K562 (cell line): ENCODE data around the gene LY6G6D. TPM values are rescaled to one million over a fixed set of nuclear protein-coding genes. Genes with fewer than 3 reads are reported as not detected.

Experiments
- ARNT ChIP-seq, 2 experiments: fragments of 450-650 bp; IDR thresholded peaks; 2 replicates each; pipeline ENCODE4 v1.6.1; 2016; ENCODE audit warnings: mild to moderate bottlenecking in 1 of 2
- BCOR ChIP-seq: fragments of 450-650 bp; IDR thresholded peaks from 2 replicates; pipeline ENCODE4 v1.6.1; 2016
- FOXK2 ChIP-seq, 2 experiments: fragments of 450-650 bp; IDR thresholded peaks in 1 of 2; conservative IDR thresholded peaks in 1 of 2; 2 replicates each; pipeline ENCODE4 v1.6.1; 2016; ENCODE audit warnings: low read depth in 2 of 2, mild to moderate bottlenecking in 1 of 2
- HES1 ChIP-seq: fragments of 450-650 bp; IDR thresholded peaks from 2 replicates; pipeline ENCODE4 v1.6.1; 2016; ENCODE audit warnings: low read depth, mild to moderate bottlenecking, moderate library complexity
- KDM4B ChIP-seq, 2 experiments: fragments of 450-650 bp in 1 of 2; sonication (generic) in 1 of 2; IDR thresholded peaks; 2 replicates each; pipeline ENCODE4 v1.6.1; 2016 to 2017; ENCODE audit warnings: borderline replicate concordance in 2 of 2, antibody characterized with exemption in 1 of 2, low read depth in 1 of 2, mild to moderate bottlenecking in 1 of 2
- MNT ChIP-seq, 2 experiments: fragments of 450-650 bp; conservative IDR thresholded peaks; 2 replicates each; pipeline ENCODE4 v1.6.1; 2017; ENCODE audit warnings: mild to moderate bottlenecking in 2 of 2, moderate library complexity in 2 of 2
- NELFE ChIP-seq: IDR thresholded peaks from 2 replicates; pipeline ENCODE4 v1.6.1; 2011; ENCODE audit warnings: mild to moderate bottlenecking; ENCODE audit not compliant: insufficient read depth, insufficient read length
- NRF1 ChIP-seq, 2 experiments: fragments of 450-650 bp; IDR thresholded peaks in 1 of 2; conservative IDR thresholded peaks in 1 of 2; 2 replicates each; pipeline ENCODE4 v1.6.1; 2014; ENCODE audit warnings: mild to moderate bottlenecking in 2 of 2
- SAFB2 ChIP-seq: fragments of 200-400 bp; formaldehyde crosslinking; IDR thresholded peaks from 2 replicates; pipeline ENCODE4 v1.6.1; 2018; ENCODE audit warnings: borderline replicate concordance, low read length, low read depth, moderate library complexity; ENCODE audit not compliant: severe bottlenecking
- SMAD1 ChIP-seq: fragments of 150-350 bp; IDR thresholded peaks from 2 replicates; pipeline ENCODE4 v1.6.1; 2014; ENCODE audit warnings: low read length, low read depth; ENCODE audit not compliant: partially characterized antibody
- STAG1 ChIP-seq: sonication (generic); formaldehyde crosslinking; IDR thresholded peaks from 2 replicates; pipeline ENCODE4 v1.5.0; 2020; ENCODE audit warnings: missing genetic modification reagents, borderline replicate concordance
- STAT6 ChIP-seq: sonication (generic); formaldehyde crosslinking; IDR thresholded peaks from 2 replicates; pipeline ENCODE4 v1.8.1; 2023; ENCODE audit warnings: mild to moderate bottlenecking, missing genetic modification reagents
- TFE3 ChIP-seq: fragments of 450-650 bp; formaldehyde crosslinking; IDR thresholded peaks from 2 replicates; pipeline ENCODE4 v1.4.0; 2020; ENCODE audit warnings: mild to moderate bottlenecking, mixed read lengths
- TSC22D4 ChIP-seq: fragments of 450-650 bp; IDR thresholded peaks from 2 replicates; pipeline ENCODE4 v1.6.1; 2016; ENCODE audit warnings: missing genetic modification characterization, missing biosample characterization, control low read depth
- ZBTB5 ChIP-seq: fragments of 450-650 bp; IDR thresholded peaks from 2 replicates; pipeline ENCODE4 v1.6.1; 2017; ENCODE audit warnings: antibody characterized with exemption
- ZKSCAN8 ChIP-seq: fragments of 200-800 bp; sonication (Bioruptor generic); IDR thresholded peaks from 2 replicates; pipeline ENCODE4 v1.6.1; 2016; ENCODE audit warnings: missing genetic modification characterization, missing compliant biosample characterization
- ZNF143 ChIP-seq: sonication (generic); formaldehyde crosslinking; IDR thresholded peaks from 2 replicates; pipeline ENCODE4 v1.9.0; 2022; ENCODE audit warnings: mild to moderate bottlenecking, missing genetic modification reagents
- ZNF280B ChIP-seq: fragments of 250-450 bp; sonication (Bioruptor Pico); IDR thresholded peaks from 2 replicates; pipeline ENCODE4 v1.5.1; 2021; ENCODE audit warnings: mild to moderate bottlenecking
- ZNF354B ChIP-seq: fragments of 250-450 bp; sonication (Bioruptor Pico); IDR thresholded peaks from 2 replicates; pipeline ENCODE4 v1.4.0; 2020
- polyA plus RNA-seq, 8 experiments: library from polyadenylated mRNA; depleted of rRNA in 4 of 8; stranded (reverse) in 5 of 8; unstranded in 3 of 8; fragments of >200 nt; fragmentation: Nextera tagmentation in 2 of 8; fragmentation: Illumina TruSeq in 1 of 8; extraction: Ambion mirVana in 2 of 8; extraction: Trizol in 1 of 8; gene quantifications; 2 replicates each; pipeline versions ENCODE4 v1.2.1 to v1.2.3, GENCODE V29; 2011 to 2014; ENCODE audit warnings: inconsistent platforms in 1 of 8, missing spikeins in 1 of 8
- total RNA-seq, 7 experiments: library from RNA; depleted of rRNA in 6 of 7; stranded (reverse); fragments of >200 nt in 6 of 7; fragmentation: Illumina TruSeq in 2 of 7; extraction: Trizol in 2 of 7; gene quantifications; 2 replicates each; pipeline versions ENCODE4 v1.2.1 to v1.2.3, GENCODE V29; 2011 to 2021; ENCODE audit warnings: low replicate concordance in 1 of 7

LY6G6D gene
- total and polyA plus RNA-seq, 9 of the 15 experiments (the other 6 are each of a cell fraction or from before 2014, with no cell fraction given), result 0.30 to 0.38 TPM; not detected in 7

- TF ChIP-seq ZBTB5 (no peak), MNT (conservative IDR thresholded peaks at IDR 0.05) (no peak), ZNF143 (no peak), SAFB2 (no peak), KDM4B (IDR thresholded peaks at IDR 0.05; ENCODE audit: borderline replicate concordance in 2 of 2, low read depth in 1 of 2) (no peak), TFE3 (CRISPR knock-in tag) (no peak), FOXK2 (conservative IDR thresholded peaks at IDR 0.05 in 1 of 2, IDR thresholded peaks at IDR 0.05 in 1 of 2; ENCODE audit: low read depth in 2 of 2) (no peak), STAT6 (CRISPR knock-in tag) (no peak), ZNF354B (CRISPR knock-in tag) (no peak), ZNF280B (no peak), ZKSCAN8 (CRISPR knock-in tag) (no peak), STAG1 (CRISPR knock-in tag) (peak; percentile 46; the same call in 1 of the 2 replicates), SMAD1 (no peak), HES1 (no peak), ARNT (IDR thresholded peaks at IDR 0.05) (no peak), NRF1 (conservative IDR thresholded peaks at IDR 0.05 in 1 of 2, IDR thresholded peaks at IDR 0.05 in 1 of 2) (no peak), BCOR (no peak), NELFE (no peak), TSC22D4 (tag) (no peak)
These were observed 48.4 kb downstream of the LY6G6D start (continued) for GRCh38 chr6:31763619-31763940.
